Thyroid gland (tissue), 4 donors: ENCODE results near the gene ILDR2. TPM values are rescaled to one million over a fixed set of nuclear protein-coding genes. Genes with fewer than 3 reads are reported as not detected.

ENCODE experiments used
- DNase-seq, 2 donors: peaks; one replicate each; pipeline ENCODE4 v3.0.0-alpha.2; 2019
- H3K27ac ChIP-seq, 3 donors: fragments of 200-600 bp; sonication (generic); 1 replicate in 2 of 3; 2 replicates in 1 of 3; pipeline ENCODE4 v1.5.1; 2016 to 2019; ENCODE audit warnings: mild to moderate bottlenecking in 1 of 3, moderate library complexity in 1 of 3
- H3K27me3 ChIP-seq: fragments of 200-600 bp; sonication (generic); one replicate; pipeline ENCODE4 v1.5.1; 2019
- H3K36me3 ChIP-seq, 2 donors: fragments of 200-600 bp; sonication (generic); one replicate each; pipeline ENCODE4 v1.5.1; 2016 to 2019
- H3K4me1 ChIP-seq, 2 donors: fragments of 200-600 bp; sonication (generic); one replicate each; pipeline ENCODE4 v1.5.1; 2017 to 2019
- H3K4me3 ChIP-seq, 3 donors: fragments of 200-600 bp; sonication (generic); replicated peaks in 1 of 3; 1 replicate in 2 of 3; 2 replicates in 1 of 3; pipeline ENCODE4 v1.5.1; 2016; ENCODE audit warnings: mild to moderate bottlenecking in 1 of 3
- H3K9me3 ChIP-seq: fragments of 200-600 bp; sonication (generic); one replicate; pipeline ENCODE4 v1.5.1; 2017
- POLR2A ChIP-seq, 2 donors: fragments of 450-650 bp; IDR thresholded peaks; one replicate each; pipeline ENCODE4 v1.6.1; 2017; ENCODE audit warnings: antibody characterized with exemption in 2 of 2, mild to moderate bottlenecking in 2 of 2, moderate library complexity in 1 of 2
- WGBS, 2 donors: methylation state at CpG; one replicate each; pipeline ENCODE4 v1.1.5; 2017; 5-methylcytosine and 5-hydroxymethylcytosine counted together
- intact Hi-C: fragments of 100-400 bp; cut with DNase I; formaldehyde crosslinking; loops from one replicate; pipeline ENCODE4 v1.15.1; 2023
- total RNA-seq, 4 donors: library from RNA; depleted of rRNA; stranded (reverse); fragments of >200 nt; gene quantifications; one replicate each; pipeline ENCODE4 v1.2.3, GENCODE V29; 2016
- TF ChIP-seq, protein P1 (sequence below), 6 experiments: fragments of 200-600 bp in 3 of 6; fragments of 450-650 bp in 3 of 6; sonication (generic) in 3 of 6; IDR thresholded peaks; one replicate each; pipeline ENCODE4 v1.5.1; 2016 to 2019; ENCODE audit warnings: antibody characterized with exemption in 6 of 6, mild to moderate bottlenecking in 2 of 6, inconsistent platforms in 1 of 6, moderate library complexity in 1 of 6

The ILDR2 gene
- total RNA-seq, 4 donors from 2014 or later = 0.40 to 0.89 (median 0.76) TPM

DNA sequence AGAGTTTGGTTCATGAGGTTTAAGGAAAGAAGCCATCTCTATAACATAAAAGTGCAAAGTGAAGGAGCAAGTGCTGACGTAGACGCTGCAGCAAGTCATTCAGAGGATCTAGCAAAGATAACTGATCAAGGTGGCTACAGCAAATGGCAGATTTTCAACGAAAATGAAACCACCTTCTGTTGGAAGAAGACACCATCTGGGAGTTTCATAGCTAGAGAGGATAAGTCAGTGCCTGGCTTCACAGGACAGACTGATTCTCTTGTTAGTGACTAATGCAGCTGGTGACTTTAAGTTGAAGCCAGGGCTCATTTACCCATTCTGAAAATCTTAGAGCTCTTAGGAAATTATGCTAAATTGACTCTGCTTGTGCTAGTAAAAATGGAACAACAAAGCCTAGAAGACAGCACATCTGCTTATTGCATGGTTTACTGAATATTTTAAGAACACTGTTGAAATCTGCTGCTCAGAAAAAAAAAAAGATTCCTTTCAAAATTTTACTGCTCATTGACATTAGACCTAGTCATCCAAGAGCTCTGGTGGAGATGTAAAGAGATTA, 24.2 kb upstream of the ILDR2 start:
- no peak for TF ChIP-seq POLR2A (IDR thresholded peaks at IDR 0.05)
- TF ChIP-seq, protein P1, sequence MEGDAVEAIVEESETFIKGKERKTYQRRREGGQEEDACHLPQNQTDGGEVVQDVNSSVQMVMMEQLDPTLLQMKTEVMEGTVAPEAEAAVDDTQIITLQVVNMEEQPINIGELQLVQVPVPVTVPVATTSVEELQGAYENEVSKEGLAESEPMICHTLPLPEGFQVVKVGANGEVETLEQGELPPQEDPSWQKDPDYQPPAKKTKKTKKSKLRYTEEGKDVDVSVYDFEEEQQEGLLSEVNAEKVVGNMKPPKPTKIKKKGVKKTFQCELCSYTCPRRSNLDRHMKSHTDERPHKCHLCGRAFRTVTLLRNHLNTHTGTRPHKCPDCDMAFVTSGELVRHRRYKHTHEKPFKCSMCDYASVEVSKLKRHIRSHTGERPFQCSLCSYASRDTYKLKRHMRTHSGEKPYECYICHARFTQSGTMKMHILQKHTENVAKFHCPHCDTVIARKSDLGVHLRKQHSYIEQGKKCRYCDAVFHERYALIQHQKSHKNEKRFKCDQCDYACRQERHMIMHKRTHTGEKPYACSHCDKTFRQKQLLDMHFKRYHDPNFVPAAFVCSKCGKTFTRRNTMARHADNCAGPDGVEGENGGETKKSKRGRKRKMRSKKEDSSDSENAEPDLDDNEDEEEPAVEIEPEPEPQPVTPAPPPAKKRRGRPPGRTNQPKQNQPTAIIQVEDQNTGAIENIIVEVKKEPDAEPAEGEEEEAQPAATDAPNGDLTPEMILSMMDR (IDR thresholded peaks at IDR 0.05) = no peak
- no peaks in the 10 kb centered on the region for H3K36me3 ChIP-seq
- H3K4me3 ChIP-seq = no peak overlapping the region
- H3K27me3 ChIP-seq = no peaks in the 10 kb centered on the region
- no peak overlapping the region for H3K27ac ChIP-seq
- DNase-seq = no peak
- intact Hi-C loops = no loop called here
- 70 to 86% methylated on average over 3 of the region's 3 CpGs for WGBS, 2 donors
- no peaks in the 10 kb centered on the region for H3K4me1 ChIP-seq
- H3K9me3 ChIP-seq = no peaks in the 10 kb centered on the region

DNA sequence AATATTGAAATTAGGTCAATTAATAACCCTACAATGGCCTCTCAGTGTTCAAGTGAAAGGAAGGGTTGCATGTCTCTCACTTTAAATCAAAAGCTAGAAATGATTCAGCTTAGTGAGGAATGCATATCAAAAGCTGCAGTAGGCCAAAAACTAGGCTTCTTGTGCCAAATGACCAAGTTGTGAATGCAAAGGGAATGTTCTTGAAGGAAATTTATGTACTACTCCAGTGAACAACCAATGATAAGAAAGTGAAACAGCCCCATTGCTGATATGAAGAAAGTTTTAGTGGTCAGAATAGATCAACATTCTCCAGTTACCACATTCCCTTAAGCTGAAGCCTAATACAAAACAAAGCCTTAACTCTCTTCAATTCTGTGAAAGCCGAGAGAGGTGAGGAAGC, 23.7 kb upstream of the ILDR2 start:
- no peak for DNase-seq
- Histone ChIP-seq H3K36me3 (no peaks in the 10 kb centered on the region), H3K4me3 (no peak overlapping the region), H3K27me3 (no peaks in the 10 kb centered on the region), H3K27ac (no peak overlapping the region), H3K4me1 (no peaks in the 10 kb centered on the region), H3K9me3 (no peaks in the 10 kb centered on the region)
- TF ChIP-seq, protein P1 (IDR thresholded peaks at IDR 0.05) = no peak
- TF ChIP-seq POLR2A (IDR thresholded peaks at IDR 0.05) = no peak
- WGBS, 2 donors = 84 to 87% methylated on average over 1 of the region's 1 CpG
- intact Hi-C loops = no loop called here

DNA sequence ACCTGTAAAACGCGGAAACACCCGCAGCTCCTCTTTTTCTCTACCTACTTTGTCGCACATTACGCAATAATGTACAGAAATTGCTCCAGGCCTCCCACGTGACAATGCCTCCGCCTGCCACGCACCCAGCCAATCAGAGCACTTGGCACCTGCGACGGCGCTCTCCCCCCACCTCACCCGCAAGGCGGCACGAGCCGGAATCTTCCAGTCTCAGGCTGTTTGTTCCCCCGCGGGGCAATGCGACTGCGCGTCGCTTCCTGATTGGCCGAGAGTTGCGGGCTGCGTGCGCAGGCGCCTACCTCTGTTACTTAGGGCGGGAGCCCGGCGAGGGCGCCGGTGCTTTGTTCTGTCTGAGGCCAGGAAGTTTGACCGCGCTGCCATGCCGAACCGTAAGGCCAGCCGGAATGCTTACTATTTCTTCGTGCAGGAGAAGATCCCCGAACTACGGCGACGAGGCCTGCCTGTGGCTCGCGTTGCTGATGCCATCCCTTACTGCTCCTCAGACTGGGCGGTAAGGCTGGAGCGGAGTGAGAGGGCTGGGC, 13.7 kb upstream of the ILDR2 start, which contains the start of gene MAEL:
Gene MAEL (plus strand): TSS at position 307 of the 542 bp plus-strand sequence. CDS start 73 bp downstream, at position 380.
- no peak for DNase-seq
- TF ChIP-seq POLR2A (IDR thresholded peaks at IDR 0.05) = no peak
- TF ChIP-seq, protein P1 (IDR thresholded peaks at IDR 0.05) = no peak
- 83 to 91% methylated on average over 38 to 45 of the region's 45 CpGs for WGBS, 2 donors
- no peak within 1 kb of the TSS for H3K27ac ChIP-seq
- no peaks in the 10 kb centered on the region for H3K27me3 ChIP-seq
- intact Hi-C loops = no loop called here
- no peak within 1 kb of the TSS for H3K4me3 ChIP-seq
- no peaks in the 10 kb centered on the region for H3K9me3 ChIP-seq
- H3K4me1 ChIP-seq = no peaks in the 10 kb centered on the region
- no peaks in the 10 kb centered on the region for H3K36me3 ChIP-seq

DNA sequence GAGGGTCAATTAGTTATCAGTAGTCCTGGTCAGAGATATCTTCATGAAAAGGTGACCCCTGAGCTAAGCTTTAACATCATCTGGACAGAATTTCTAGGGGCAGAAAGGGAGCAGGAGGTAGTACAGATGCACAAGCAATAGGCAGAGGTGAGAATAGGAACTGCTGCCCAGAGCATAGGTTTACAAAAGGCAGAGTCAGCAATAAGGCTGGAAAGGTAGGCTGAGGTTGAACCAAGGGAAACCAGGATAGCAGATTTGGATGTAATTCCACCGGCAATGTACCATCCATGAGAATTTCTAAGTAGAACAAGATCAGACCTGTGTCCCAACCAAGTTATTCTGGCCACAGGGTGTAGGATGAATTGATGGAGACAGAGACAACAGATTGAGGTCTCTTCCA, 6.2 kb upstream of the ILDR2 start:
- no peak for DNase-seq
- no peaks in the 10 kb centered on the region for H3K27me3 ChIP-seq
- no peaks in the 10 kb centered on the region for H3K36me3 ChIP-seq
- H3K4me1 ChIP-seq = no peaks in the 10 kb centered on the region
- WGBS, 2 donors = 86 to 87% methylated on average over 1 of the region's 1 CpG
- H3K9me3 ChIP-seq = no peaks in the 10 kb centered on the region
- intact Hi-C loops = no loop called here
- no peak overlapping the region for H3K27ac ChIP-seq
- TF ChIP-seq POLR2A (IDR thresholded peaks at IDR 0.05) = no peak
- TF ChIP-seq, protein P1 (IDR thresholded peaks at IDR 0.05) = no peak
- H3K4me3 ChIP-seq = no peak overlapping the region

DNA sequence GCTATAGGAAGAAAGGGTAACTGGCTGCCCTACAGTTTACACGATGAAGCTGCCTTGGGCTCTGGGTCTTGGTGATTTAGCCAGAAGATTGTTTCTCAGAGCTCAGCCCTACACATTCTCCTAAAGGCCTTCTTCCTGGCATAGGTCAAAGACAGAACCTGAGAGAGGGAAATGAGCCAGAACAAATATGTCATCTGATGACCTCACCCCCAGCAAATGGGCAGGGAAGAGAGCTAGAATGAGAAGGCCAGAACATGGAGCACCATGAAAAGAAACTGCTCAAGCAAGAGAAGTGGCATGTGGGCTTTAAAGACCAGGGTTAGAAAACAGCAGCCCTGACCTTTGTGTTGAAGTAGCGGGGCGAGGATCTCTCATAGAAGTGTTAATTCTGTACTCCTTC, 5.5 kb upstream of the ILDR2 start:
- Histone ChIP-seq H3K27me3 (no peaks in the 10 kb centered on the region), H3K4me1 (no peaks in the 10 kb centered on the region), H3K36me3 (no peaks in the 10 kb centered on the region), H3K4me3 (no peak overlapping the region), H3K27ac (no peak overlapping the region), H3K9me3 (no peaks in the 10 kb centered on the region)
- WGBS, 2 donors = 84 to 89% methylated on average over 3 of the region's 3 CpGs
- no peak for DNase-seq
- no peak for TF ChIP-seq POLR2A (IDR thresholded peaks at IDR 0.05)
- TF ChIP-seq, protein P1 (IDR thresholded peaks at IDR 0.05) = no peak
- intact Hi-C loops = no loop called here
